ENCODE measurements around the gene TMEM30B.

TMEM30B gene

DNA sequence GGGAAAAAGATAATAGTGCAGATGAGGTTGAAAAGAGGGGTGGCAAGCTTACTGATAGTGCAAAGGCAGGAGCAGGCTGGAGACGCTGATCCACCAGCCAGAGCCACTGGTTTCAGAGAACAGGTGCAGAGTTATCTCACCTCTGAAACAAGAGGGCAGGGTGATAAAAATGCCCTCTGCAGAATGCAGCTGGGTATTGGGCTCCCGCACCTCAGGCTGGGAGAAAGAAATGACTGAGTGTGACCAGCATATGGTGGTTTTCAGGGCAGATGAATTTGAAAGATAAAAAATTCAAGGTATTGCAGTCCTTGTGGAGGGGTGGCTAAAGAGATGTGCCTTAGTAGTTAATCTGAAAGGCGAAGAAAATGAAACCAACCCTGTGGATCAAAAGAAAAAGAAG, 2.9 kb upstream of the TMEM30B start:
- Mint-ChIP-seq H3K36me3 (no peaks in the 10 kb centered on the region), H3K9me3 (ENCODE audit: low read depth) (no peaks in the 10 kb centered on the region), H3K4me3 (no peak overlapping the region), H3K27ac (no peak overlapping the region), H3K27me3 (no peaks in the 10 kb centered on the region), H3K4me1 (ENCODE audit: low read depth) (peaks cover 31% of the 10 kb centered on the region)

DNA sequence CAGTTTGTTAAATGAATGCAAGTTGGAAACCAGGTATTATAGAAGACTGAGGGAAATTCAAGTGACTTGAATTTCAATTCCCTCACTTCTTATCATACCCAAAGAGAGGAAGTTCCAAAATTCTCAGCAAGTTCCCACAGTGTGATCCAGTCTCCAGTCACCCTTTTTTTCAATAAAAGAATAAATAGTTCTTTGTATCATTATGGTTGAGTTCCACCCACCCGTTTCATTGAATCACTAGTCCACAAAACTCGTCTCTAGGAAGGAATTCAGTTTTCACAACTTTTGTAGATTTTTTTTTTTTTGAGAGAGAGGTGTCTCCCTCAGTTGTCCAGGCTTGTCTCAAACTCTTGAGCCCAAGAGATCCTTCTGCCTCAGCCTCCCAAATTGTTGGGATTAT, 1.6 kb upstream of the TMEM30B start:
- Mint-ChIP-seq H3K4me3 (no peak overlapping the region), H3K36me3 (no peaks in the 10 kb centered on the region), H3K27me3 (no peaks in the 10 kb centered on the region), H3K9me3 (ENCODE audit: low read depth) (no peaks in the 10 kb centered on the region), H3K4me1 (ENCODE audit: low read depth) (peaks cover 33% of the 10 kb centered on the region), H3K27ac (peak overlapping the region; percentile 23)

DNA sequence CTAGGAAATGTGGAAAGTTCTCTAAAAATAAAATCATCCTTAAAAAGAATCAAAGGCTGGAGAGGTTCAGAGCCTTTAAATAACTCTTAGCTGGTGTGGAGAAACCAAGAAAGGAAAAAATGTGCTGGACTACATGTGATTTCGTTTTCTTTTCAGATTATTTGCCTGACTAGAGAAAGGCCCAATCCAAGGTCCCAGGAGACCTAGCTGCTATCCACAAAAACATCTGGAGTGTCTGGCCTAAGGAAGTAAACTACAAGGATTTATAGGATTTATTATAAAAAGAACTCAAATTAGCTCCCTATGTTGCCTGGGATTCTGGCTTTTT, 774 bp upstream of the TMEM30B start:
- peak overlapping the region; percentile 80 for H3K4me3 Mint-ChIP-seq
- H3K27ac Mint-ChIP-seq: no peak overlapping the region

DNA sequence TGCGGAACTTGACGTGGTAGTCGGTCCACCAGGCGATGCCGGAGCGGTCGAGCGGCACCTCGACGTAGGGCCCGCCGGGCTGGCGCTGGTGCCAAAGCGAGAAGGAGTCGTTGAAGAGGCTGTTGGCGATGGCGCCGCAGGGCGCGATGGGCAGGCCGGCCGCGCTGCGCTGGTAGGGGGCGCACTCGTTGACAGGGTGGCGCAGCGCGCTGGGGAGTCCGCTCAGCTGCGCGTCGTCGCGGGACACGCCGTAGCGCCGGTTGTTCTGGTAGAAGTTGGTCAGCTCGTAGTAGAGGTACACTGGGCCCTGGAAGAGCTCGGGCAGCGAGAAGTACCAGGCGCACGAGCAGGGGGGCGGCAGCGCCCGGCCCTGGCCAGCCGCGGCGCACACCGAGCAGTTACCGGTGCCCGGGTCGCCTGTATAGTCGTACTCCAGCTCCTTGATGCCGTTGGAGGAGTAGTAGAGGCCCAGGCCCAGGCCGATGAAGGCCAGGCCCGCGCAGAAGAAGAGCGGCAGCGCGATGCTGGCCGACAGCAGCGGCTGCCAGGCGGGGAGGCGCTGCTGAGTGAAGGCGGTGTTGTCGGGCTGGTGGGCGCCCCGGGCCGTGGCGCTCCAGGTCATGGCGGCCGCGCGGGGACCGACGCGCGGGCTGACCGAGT, 482 bp downstream of the TMEM30B start:
- H3K27me3 Mint-ChIP-seq: no peaks in the 10 kb centered on the region
- H3K27ac Mint-ChIP-seq: peak overlapping the region; percentile 84
- H3K4me3 Mint-ChIP-seq: peak overlapping the region; percentile 89

More for the DNA sequence above, 774 bp upstream of the TMEM30B start:
- H3K36me3 Mint-ChIP-seq: no peaks in the 10 kb centered on the region
- H3K4me1 Mint-ChIP-seq (ENCODE audit: low read depth): peaks cover 33% of the 10 kb centered on the region
- H3K27me3 Mint-ChIP-seq: no peaks in the 10 kb centered on the region
- no peaks in the 10 kb centered on the region for H3K9me3 Mint-ChIP-seq (ENCODE audit: low read depth)

DNA sequence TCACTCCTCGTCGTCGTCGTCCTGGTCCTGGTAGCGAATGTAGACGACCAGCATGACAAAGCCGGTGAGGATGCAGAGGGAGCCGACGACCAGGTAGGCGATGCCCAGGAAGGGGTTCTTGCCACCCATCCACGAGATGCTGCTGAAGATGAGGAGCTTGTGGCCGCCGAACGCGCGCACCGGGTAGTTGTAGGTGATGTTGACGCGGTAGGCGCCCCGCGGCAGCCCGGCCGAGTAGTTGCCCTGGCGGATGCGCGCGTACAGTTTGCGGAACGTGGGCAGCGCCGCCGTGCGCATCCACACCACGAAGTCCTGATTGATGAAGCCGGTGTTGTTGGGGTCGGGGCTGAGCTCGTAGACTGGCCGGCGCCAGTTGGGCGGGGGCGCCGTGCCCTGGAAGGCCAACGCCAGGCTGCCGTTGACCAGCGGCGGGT, 1.0 kb downstream of the TMEM30B start:
- Mint-ChIP-seq H3K4me3 (peak overlapping the region; percentile 89), H3K27me3 (no peaks in the 10 kb centered on the region), H3K27ac (peak overlapping the region; percentile 84), H3K4me1 (ENCODE audit: low read depth) (peaks cover 25% of the 10 kb centered on the region), H3K9me3 (ENCODE audit: low read depth) (no peaks in the 10 kb centered on the region), H3K36me3 (no peaks in the 10 kb centered on the region)

More for the DNA sequence above, 482 bp downstream of the TMEM30B start:
- H3K9me3 Mint-ChIP-seq (ENCODE audit: low read depth): no peaks in the 10 kb centered on the region
- H3K4me1 Mint-ChIP-seq (ENCODE audit: low read depth): peaks cover 27% of the 10 kb centered on the region
- H3K36me3 Mint-ChIP-seq: no peaks in the 10 kb centered on the region

DNA sequence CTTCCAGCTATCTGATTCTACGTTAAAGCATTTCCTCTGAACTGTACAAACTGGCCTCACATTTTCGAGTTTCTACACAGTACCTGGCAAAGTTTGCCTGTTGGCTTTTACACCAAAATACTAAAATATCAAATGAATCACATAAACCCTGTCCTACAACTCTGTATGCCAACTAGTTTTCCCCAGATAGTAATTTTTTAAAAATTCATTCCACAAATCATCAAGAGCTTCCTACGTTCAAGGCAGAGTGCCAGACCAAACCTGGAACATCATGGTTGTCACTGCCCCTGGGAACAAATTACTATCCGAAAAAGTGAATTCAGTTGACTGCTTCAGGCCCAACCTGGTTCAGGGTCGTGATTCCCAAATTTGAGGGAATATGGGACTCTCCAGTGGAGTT, 2.1 kb downstream of the TMEM30B start:
- H3K36me3 Mint-ChIP-seq: no peaks in the 10 kb centered on the region
- peaks cover 21% of the 10 kb centered on the region for H3K4me1 Mint-ChIP-seq (ENCODE audit: low read depth)
- H3K27ac Mint-ChIP-seq: no peak overlapping the region
- H3K4me3 Mint-ChIP-seq: peak overlapping the region; percentile 89
- no peaks in the 10 kb centered on the region for H3K9me3 Mint-ChIP-seq (ENCODE audit: low read depth)
- H3K27me3 Mint-ChIP-seq: peaks cover 3% of the 10 kb centered on the region

DNA sequence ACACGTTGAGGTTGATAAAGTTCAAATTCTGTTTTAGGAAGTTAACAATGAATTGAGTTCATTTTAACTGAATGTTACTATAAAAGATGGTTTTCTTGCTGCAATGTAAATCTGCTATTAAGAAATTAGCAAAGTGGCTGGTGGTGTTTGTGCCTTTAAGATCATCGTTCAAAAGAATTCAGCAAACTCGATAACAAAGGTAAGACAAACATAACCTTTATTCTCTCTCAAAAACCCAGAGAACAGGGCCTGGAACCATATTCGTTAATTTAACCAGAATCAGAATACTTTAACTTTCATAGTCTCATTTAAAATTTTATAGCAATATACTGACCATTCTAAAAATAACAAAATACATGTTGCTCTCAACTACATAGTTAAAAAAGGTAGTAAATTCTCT, 3.4 kb downstream of the TMEM30B start:
- Mint-ChIP-seq H3K27me3 (peaks cover 7% of the 10 kb centered on the region), H3K4me3 (no peak overlapping the region)

DNA sequence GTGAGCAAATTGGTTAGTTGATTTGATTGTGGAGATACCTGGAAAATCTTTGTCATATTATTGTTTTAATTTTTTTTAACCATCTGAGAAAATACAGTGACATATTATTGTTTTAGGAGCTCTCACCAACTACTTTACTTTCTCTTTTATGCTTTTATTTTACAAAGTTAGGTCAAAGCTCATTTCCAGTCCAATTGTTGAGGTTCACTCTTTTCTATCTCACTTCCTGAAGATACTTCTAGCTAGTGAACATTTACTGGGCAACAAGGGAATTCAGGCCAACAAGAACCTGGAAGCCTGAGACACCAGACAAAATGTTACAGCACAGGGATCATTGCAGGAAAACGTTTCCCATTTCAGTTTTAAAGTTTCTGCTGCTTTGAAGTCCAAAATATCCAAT, 3.9 kb downstream of the TMEM30B start:
- Mint-ChIP-seq H3K27me3 (peaks cover 9% of the 10 kb centered on the region), H3K27ac (no peak overlapping the region), H3K36me3 (no peaks in the 10 kb centered on the region), H3K4me3 (no peak overlapping the region), H3K4me1 (ENCODE audit: low read depth) (peaks cover 16% of the 10 kb centered on the region), H3K9me3 (ENCODE audit: low read depth) (no peaks in the 10 kb centered on the region)

More for the DNA sequence above, 3.4 kb downstream of the TMEM30B start:
- H3K36me3 Mint-ChIP-seq: no peaks in the 10 kb centered on the region
- H3K4me1 Mint-ChIP-seq (ENCODE audit: low read depth): peaks cover 16% of the 10 kb centered on the region
- no peak overlapping the region for H3K27ac Mint-ChIP-seq
- H3K9me3 Mint-ChIP-seq (ENCODE audit: low read depth): no peaks in the 10 kb centered on the region

DNA sequence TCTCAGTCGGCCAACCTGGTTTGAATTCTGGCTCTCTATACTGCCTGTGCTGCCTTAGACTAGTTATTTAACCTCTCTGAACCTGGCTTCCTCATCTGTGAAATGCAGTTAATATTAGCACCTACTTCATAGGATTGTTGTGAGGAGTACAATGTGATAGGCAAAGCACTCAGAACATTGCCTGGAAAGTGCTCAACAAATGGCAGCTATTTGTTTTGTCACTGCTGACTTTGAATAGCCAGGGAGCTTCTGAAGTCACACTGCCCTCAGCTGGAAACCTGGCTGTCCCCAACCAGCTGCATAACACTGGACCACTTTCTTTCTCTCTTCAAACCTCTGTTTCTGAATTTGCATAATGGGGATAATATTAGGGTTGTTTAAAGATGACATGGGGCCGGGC, 9.6 kb downstream of the TMEM30B start:
- Mint-ChIP-seq H3K36me3 (no peaks in the 10 kb centered on the region), H3K27ac (no peak overlapping the region), H3K4me1 (ENCODE audit: low read depth) (peaks cover 6% of the 10 kb centered on the region), H3K27me3 (peaks cover 19% of the 10 kb centered on the region), H3K9me3 (ENCODE audit: low read depth) (no peaks in the 10 kb centered on the region), H3K4me3 (no peak overlapping the region)

DNA sequence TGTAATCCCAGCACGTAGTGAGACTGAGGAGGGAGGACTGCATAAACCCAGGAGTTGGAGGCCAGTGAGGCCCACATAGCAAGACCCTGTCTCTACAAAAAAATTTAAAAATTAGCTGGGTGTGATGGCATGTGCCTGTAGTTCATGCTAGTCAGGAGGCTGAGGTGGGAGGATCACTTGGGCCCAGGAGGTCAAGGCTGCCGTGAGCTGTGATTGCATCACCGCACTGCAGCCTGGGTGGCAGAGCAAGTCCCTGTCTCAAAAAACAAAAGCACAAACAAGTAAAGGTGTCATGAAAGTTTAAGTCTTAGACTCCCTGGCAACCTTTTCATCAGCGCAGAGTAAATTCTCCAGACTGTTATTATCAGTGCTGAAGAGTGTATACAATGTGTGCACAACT, 10.4 kb downstream of the TMEM30B start:
- Mint-ChIP-seq H3K4me1 (ENCODE audit: low read depth) (peaks cover 6% of the 10 kb centered on the region), H3K4me3 (no peak overlapping the region), H3K9me3 (ENCODE audit: low read depth) (no peaks in the 10 kb centered on the region), H3K27me3 (peaks cover 19% of the 10 kb centered on the region), H3K36me3 (no peaks in the 10 kb centered on the region), H3K27ac (no peak overlapping the region)

DNA sequence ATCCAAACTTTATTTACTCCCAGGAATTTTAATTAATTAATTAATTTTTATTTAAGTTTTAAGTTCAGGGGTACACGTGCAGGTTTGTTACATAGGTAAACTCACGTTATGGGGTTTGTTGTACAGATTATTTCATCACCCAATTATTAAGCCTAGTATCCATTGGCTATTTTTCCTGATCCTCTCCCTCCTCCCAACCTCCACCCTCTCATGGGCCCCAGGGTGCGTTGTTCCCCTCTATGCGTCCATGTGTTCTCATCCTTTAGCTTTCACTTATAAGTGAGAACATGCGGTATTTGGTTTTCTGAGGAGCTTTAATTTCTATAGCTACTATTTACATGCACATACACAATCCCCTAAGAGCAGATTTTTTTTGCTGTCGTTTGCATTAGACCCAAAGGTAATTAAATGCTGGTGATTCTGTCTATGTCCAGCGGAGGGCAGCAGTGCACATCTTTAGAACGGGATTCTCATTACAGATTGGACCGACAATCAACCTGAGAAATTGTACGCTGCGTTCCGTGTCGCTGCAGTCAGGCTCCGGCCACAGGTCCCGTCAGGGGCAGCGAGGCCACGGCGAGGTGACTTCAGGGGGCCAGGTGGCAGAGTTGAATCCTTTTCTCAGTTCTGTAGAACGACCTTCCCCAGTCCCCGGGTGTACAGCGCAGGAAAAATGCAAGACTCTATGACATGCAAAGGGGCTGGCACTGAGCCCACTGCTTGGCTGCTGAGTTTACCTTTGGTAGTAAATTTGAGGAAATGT, 11.6 kb downstream of the TMEM30B start:
- H3K36me3 Mint-ChIP-seq: no peaks in the 10 kb centered on the region
- peaks cover 6% of the 10 kb centered on the region for H3K4me1 Mint-ChIP-seq (ENCODE audit: low read depth)
- peaks cover 21% of the 10 kb centered on the region for H3K27me3 Mint-ChIP-seq
- H3K27ac Mint-ChIP-seq: no peak overlapping the region
- peak overlapping the region; percentile 74 for H3K4me3 Mint-ChIP-seq
- H3K9me3 Mint-ChIP-seq (ENCODE audit: low read depth): no peaks in the 10 kb centered on the region

DNA sequence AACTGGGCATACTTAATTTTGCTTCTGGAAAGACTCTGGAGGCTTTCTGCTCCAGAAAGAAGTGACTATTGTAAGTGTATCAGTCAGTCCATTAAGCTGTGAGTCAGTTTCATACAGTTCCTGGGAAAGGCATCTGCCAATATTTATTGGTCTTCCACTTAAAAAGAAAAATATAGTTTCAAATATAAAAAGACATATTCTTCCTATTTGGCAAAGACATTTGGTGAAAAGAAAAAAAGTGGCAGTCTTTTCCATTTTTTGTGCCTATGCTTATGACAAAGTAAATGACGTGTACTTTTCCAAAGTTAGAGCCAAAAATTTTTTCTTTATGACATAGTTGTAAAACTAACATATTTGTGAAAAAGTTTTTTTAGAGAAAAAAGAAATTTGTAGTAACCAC, 12.3 kb downstream of the TMEM30B start:
- Mint-ChIP-seq H3K4me3 (no peak overlapping the region), H3K9me3 (ENCODE audit: low read depth) (no peaks in the 10 kb centered on the region), H3K27ac (no peak overlapping the region), H3K27me3 (peaks cover 15% of the 10 kb centered on the region), H3K36me3 (no peaks in the 10 kb centered on the region), H3K4me1 (ENCODE audit: low read depth) (peaks cover 6% of the 10 kb centered on the region)

DNA sequence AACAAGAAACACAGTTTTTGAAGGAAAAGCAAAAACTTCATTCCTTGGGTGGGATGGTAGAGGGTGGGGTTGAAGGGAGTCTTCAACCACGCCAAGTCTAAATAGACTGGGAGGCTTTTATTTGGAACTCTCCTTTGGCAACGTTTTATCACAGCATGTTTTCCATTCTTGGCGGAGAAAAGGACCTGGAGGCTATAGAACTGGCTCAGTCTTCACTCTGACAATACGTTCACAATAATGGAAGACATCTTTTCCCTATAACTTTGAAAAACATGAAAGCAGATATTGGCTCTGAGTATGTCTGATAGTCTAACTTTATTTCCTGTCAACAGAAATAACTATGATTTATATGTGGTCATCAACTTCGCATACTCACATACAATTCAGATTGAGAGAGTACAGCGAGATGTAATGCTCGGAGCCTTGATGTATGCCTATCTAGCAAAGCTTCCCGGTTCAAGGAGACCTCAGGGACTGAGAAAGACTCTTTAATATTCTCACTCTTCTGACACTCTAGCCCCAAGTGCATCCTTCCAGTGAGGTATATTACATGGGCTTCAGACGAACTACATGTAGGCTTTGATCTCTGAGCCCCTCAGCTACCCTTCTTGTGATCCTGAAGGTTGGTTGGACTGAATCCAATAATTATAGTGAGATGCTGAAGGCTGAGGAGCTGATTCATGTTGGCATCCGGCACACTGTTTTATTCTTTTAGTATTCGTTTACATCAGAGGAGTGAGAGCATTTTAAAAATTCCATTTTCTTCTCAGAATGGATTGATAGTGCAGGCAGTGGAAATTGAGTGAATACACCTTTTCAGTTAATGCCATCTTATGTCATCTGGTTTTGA, 14.0 kb downstream of the TMEM30B start:
- H3K4me3 Mint-ChIP-seq: no peak overlapping the region
- H3K4me1 Mint-ChIP-seq (ENCODE audit: low read depth): peaks cover 6% of the 10 kb centered on the region
- no peaks in the 10 kb centered on the region for H3K36me3 Mint-ChIP-seq
- H3K27ac Mint-ChIP-seq: no peak overlapping the region
- H3K27me3 Mint-ChIP-seq: peaks cover 11% of the 10 kb centered on the region
- H3K9me3 Mint-ChIP-seq (ENCODE audit: low read depth): no peaks in the 10 kb centered on the region

DNA sequence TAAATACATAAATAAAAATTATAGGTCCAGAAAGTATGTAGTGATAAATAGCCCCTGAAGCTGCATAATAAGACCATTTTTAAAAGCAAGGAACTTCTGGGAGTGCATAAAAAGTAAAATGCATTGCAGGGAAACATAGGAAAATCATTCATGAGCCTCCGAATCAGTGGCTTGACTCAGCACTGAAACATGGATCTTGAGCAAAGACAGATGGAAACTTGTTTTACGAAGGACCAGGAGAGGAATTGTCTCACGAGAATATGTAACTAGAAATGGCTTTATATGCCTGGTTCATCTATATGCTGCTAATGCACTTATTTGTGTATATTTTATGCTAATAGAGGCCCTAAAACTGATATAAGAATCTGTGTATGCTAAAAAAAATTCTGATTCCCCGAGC, 14.7 kb downstream of the TMEM30B start:
- Mint-ChIP-seq H3K27ac (no peak overlapping the region), H3K9me3 (ENCODE audit: low read depth) (no peaks in the 10 kb centered on the region), H3K27me3 (peaks cover 11% of the 10 kb centered on the region), H3K36me3 (no peaks in the 10 kb centered on the region), H3K4me1 (ENCODE audit: low read depth) (peaks cover 6% of the 10 kb centered on the region), H3K4me3 (no peak overlapping the region)

DNA sequence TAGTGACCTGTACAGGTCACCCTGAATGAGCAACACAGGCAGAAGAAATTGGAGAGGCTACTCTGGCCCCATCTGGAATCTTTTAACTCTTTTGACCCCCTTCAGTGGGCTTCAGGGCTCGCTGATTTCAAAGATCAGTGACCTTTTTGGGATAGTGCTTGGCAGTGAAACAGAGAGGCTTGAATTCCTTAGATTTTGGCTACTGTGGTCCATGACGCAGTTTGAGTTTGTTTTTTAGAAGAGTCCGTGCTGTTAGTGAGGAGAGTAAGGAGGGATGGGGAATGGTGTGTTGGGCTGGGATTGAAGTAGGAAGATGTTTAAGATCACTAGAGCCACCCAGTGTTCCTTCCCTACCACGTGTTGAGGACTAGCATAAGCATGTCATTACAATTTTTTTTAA, 16.5 kb downstream of the TMEM30B start:
- H3K4me1 Mint-ChIP-seq (ENCODE audit: low read depth): peaks cover 3% of the 10 kb centered on the region
- peaks cover 18% of the 10 kb centered on the region for H3K27me3 Mint-ChIP-seq
- H3K4me3 Mint-ChIP-seq: no peak overlapping the region
- no peak overlapping the region for H3K27ac Mint-ChIP-seq
- no peaks in the 10 kb centered on the region for H3K36me3 Mint-ChIP-seq
- H3K9me3 Mint-ChIP-seq (ENCODE audit: low read depth): no peaks in the 10 kb centered on the region

Measured in activated naive CD8-positive, alpha-beta T cell (primary cell).